Loucy (cell line): Measurements from ENCODE around the gene KLF15.

ENCODE experiments used
- H2AFZ ChIP-seq: fragments of 200-600 bp; sonication (generic); 2 replicates; pipeline ENCODE4 v1.6.0; 2016; ENCODE audit warnings: antibody characterized with exemption, mild to moderate bottlenecking, low read length, moderate library complexity
- H3F3A ChIP-seq: fragments of 200-600 bp; 2 replicates; pipeline ENCODE4 v1.6.0; 2016; ENCODE audit warnings: antibody characterized with exemption, low read depth, mild to moderate bottlenecking
- H3K27me3 ChIP-seq: fragments of 200-600 bp; sonication (generic); 2 replicates; pipeline ENCODE4 v1.6.1; 2014; ENCODE audit warnings: low read length, mild to moderate bottlenecking; ENCODE audit not compliant: insufficient read depth, poor library complexity, severe bottlenecking
- H3K36me3 ChIP-seq: fragments of 200-600 bp; sonication (generic); 2 replicates; pipeline ENCODE4 v1.6.1; 2016; ENCODE audit warnings: low read length; ENCODE audit not compliant: insufficient read depth
- H3K4me1 ChIP-seq: fragments of 200-600 bp; sonication (generic); 2 replicates; pipeline ENCODE4 v1.5.1; 2014; ENCODE audit warnings: low read length, mild to moderate bottlenecking; ENCODE audit not compliant: insufficient read depth, poor library complexity, severe bottlenecking
- H3K4me2 ChIP-seq: fragments of 200-600 bp; sonication (generic); 2 replicates; pipeline ENCODE4 v1.6.0; 2014; ENCODE audit warnings: antibody characterized with exemption, low read length, low read depth, mild to moderate bottlenecking; ENCODE audit not compliant: poor library complexity, severe bottlenecking
- H3K4me3 ChIP-seq: fragments of 200-600 bp; sonication (generic); 2 replicates; pipeline ENCODE4 v1.5.1; 2014; ENCODE audit warnings: low read length, mild to moderate bottlenecking, mixed read lengths; ENCODE audit not compliant: poor library complexity, severe bottlenecking
- H3K79me2 ChIP-seq: fragments of 200-600 bp; sonication (generic); 2 replicates; pipeline ENCODE4 v1.6.1; 2014; ENCODE audit warnings: low read length; ENCODE audit not compliant: insufficient read depth
- H3K9ac ChIP-seq: fragments of 200-600 bp; sonication (generic); 2 replicates; pipeline ENCODE4 v1.6.0; 2014; ENCODE audit warnings: mild to moderate bottlenecking, low read depth, low read length, moderate library complexity; ENCODE audit not compliant: poor library complexity, severe bottlenecking
- H3K9me2 ChIP-seq: fragments of 200-600 bp; sonication (generic); replicated peaks from 2 replicates; pipeline ENCODE4 v1.6.1; 2016; ENCODE audit warnings: low read depth, low read length, mixed read lengths
- H3K9me3 ChIP-seq: fragments of 200-600 bp; sonication (generic); 2 replicates; pipeline ENCODE4 v1.6.1; 2014; ENCODE audit warnings: mild to moderate bottlenecking, antibody characterized with exemption, low read length, low read depth; ENCODE audit not compliant: insufficient read depth
- H4K20me1 ChIP-seq: fragments of 200-600 bp; sonication (generic); 2 replicates; pipeline ENCODE4 v1.6.0; 2014; ENCODE audit warnings: antibody characterized with exemption, low read length, mild to moderate bottlenecking; ENCODE audit not compliant: insufficient read depth, poor library complexity, severe bottlenecking
- CTCF ChIP-seq: fragments of 200-600 bp; sonication (generic); conservative IDR thresholded peaks from 2 replicates; pipeline ENCODE4 v1.5.1; 2014; ENCODE audit warnings: mild to moderate bottlenecking, antibody characterized with exemption, low read length
- EZH2phosphoT487 ChIP-seq: fragments of 200-600 bp; IDR thresholded peaks from 2 replicates; pipeline ENCODE4 v1.6.1; 2018; ENCODE audit warnings: antibody characterized with exemption, mild to moderate bottlenecking, moderate library complexity, borderline replicate concordance

KLF15 gene

GRCh38 chr3:126316501-126316939 lies 40.7 kb downstream of the KLF15 start:
- H3K79me2 ChIP-seq: no peaks in the 10 kb centered on the region
- H3K9me2 ChIP-seq: no peaks in the 10 kb centered on the region
- no peaks in the 10 kb centered on the region for H3F3A ChIP-seq
- no peaks in the 10 kb centered on the region for H3K27me3 ChIP-seq
- no peak overlapping the region for H2AFZ ChIP-seq
- TF ChIP-seq CTCF (no peak), EZH2phosphoT487 (no peak)
- no peak overlapping the region for H3K4me3 ChIP-seq
- no peaks in the 10 kb centered on the region for H3K9me3 ChIP-seq
- H3K36me3 ChIP-seq: no peaks in the 10 kb centered on the region
- no peaks in the 10 kb centered on the region for H4K20me1 ChIP-seq
- no peak overlapping the region for H3K4me2 ChIP-seq
- H3K9ac ChIP-seq: no peak overlapping the region
- no peaks in the 10 kb centered on the region for H3K4me1 ChIP-seq

GRCh38 chr3:126316031-126316461 lies 41.2 kb downstream of the KLF15 start:
- H4K20me1 ChIP-seq: no peaks in the 10 kb centered on the region
- no peak overlapping the region for H3K4me2 ChIP-seq
- no peak overlapping the region for H3K4me3 ChIP-seq
- H3K36me3 ChIP-seq: no peaks in the 10 kb centered on the region
- TF ChIP-seq CTCF (no peak), EZH2phosphoT487 (no peak)
- H3F3A ChIP-seq: no peaks in the 10 kb centered on the region
- H3K79me2 ChIP-seq: no peaks in the 10 kb centered on the region
- H3K9me3 ChIP-seq: no peaks in the 10 kb centered on the region
- no peak overlapping the region for H3K9ac ChIP-seq
- H3K9me2 ChIP-seq: no peaks in the 10 kb centered on the region
- no peak overlapping the region for H2AFZ ChIP-seq
- no peaks in the 10 kb centered on the region for H3K27me3 ChIP-seq
- no peaks in the 10 kb centered on the region for H3K4me1 ChIP-seq

- H3K79me2 ChIP-seq: no peaks in the 10 kb centered on the region
- no peaks in the 10 kb centered on the region for H3K9me2 ChIP-seq
- no peaks in the 10 kb centered on the region for H4K20me1 ChIP-seq
- no peaks in the 10 kb centered on the region for H3K27me3 ChIP-seq
- H3K4me2 ChIP-seq: no peak overlapping the region
- no peaks in the 10 kb centered on the region for H3K9me3 ChIP-seq
- TF ChIP-seq EZH2phosphoT487 (no peak), CTCF (no peak)
- no peak overlapping the region for H2AFZ ChIP-seq
- H3K4me3 ChIP-seq: no peak overlapping the region
- no peaks in the 10 kb centered on the region for H3K4me1 ChIP-seq
- no peak overlapping the region for H3K9ac ChIP-seq
- no peaks in the 10 kb centered on the region for H3F3A ChIP-seq
- no peaks in the 10 kb centered on the region for H3K36me3 ChIP-seq
Measured at GRCh38 chr3:126314790-126315658, 42.2 kb downstream of the KLF15 start.
